Measurements from ENCODE around the gene CISTR. TPM values are rescaled to one million over a fixed set of nuclear protein-coding genes. Genes with fewer than 3 reads are reported as not detected.

The CISTR gene
- total and polyA plus RNA-seq, 4 donors = not detected

DNA sequence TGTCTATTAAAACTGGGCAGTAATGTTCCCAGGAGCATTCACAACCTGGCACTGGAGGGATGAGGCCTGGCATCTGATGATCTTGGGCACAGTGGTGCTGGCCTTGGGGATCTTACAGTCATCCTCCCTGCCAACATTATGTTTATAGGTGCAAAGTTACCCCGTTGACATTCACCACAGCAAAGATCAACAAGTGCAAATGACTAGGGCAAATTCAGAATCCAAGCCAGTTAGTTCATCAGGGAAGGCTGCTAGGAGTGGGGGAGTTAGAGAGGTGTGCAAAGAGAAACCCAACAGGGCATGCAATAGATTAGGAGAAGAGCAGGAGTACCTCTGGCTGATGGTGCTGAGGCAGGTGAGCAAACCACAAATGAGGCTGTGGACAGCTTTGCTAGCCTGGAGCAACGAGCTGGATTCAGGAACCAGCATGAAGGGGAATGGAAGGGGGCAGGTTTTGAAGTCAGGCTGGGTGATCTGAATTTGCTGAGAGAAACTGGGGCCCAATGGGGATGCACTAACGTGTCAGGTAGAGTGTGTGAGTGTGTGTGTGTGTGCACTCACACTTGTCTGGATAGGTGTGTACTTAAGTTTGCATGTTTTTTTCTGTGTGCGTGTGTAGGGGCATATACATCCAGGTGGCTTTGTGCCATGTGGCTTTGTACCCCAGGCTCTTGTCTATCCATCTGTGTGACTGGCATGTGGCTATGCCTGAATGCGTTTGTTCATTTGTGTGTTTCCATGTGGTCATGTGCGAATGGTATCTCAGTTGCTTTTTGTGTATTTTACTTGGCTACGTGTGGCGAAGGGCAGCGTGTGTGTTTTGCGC lies 1.6 kb downstream of the CISTR start:
- Histone ChIP-seq H3K36me3 (ENCODE audit: control insufficient read depth in 4 of 4, insufficient read depth in 4 of 4, low read length in 4 of 4) (no peaks in the 10 kb centered on the region), H3K9ac (ENCODE audit: insufficient read depth in 1 of 2, low read length in 2 of 2) (no peak overlapping the region), H3K9me3 (ENCODE audit: control insufficient read depth in 4 of 4, insufficient read depth in 3 of 4, low read length in 3 of 4) (no peaks in the 10 kb centered on the region), H3K4me3 (no peak overlapping the region), H3K27me3 (ENCODE audit: control insufficient read depth in 3 of 3, insufficient read depth in 3 of 3, low read length in 2 of 3) (peaks cover 0 to 86% (median 71%) of the 10 kb centered on the region in 3 donors), H3K4me1 (ENCODE audit: control insufficient read depth in 5 of 5, insufficient read depth in 5 of 5, low read length in 5 of 5) (peaks cover 0 to 14% (median 5%) of the 10 kb centered on the region in 5 donors), H3K27ac (ENCODE audit: low read depth in 1 of 2, low read length in 1 of 2) (no peak overlapping the region)
- ATAC-seq (ENCODE audit: insufficient read depth, low FRiP score) (no peak), DNase-seq (no peak)
- 53 to 58% methylated on average over 10 of the region's 10 CpGs for WGBS, 2 donors
- no peak for TF ChIP-seq CTCF (IDR thresholded peaks at IDR 0.05; ENCODE audit: control extremely low read depth, extremely low read depth)

GRCh38 chr12:53748072-53748840 lies 3.5 kb downstream of the CISTR start:
- ATAC-seq (ENCODE audit: insufficient read depth, low FRiP score) (no peak), DNase-seq (no peak)
- WGBS, 2 donors = 35 to 43% methylated on average over 20 to 22 of the region's 22 CpGs
- Histone ChIP-seq H3K9ac (ENCODE audit: insufficient read depth in 1 of 2, low read length in 2 of 2) (no peak overlapping the region), H3K27ac (ENCODE audit: low read depth in 1 of 2, low read length in 1 of 2) (no peak overlapping the region), H3K9me3 (ENCODE audit: control insufficient read depth in 4 of 4, insufficient read depth in 3 of 4, low read length in 3 of 4) (no peaks in the 10 kb centered on the region), H3K36me3 (ENCODE audit: control insufficient read depth in 4 of 4, insufficient read depth in 4 of 4, low read length in 4 of 4) (no peaks in the 10 kb centered on the region), H3K4me3 (no peak overlapping the region), H3K4me1 (ENCODE audit: control insufficient read depth in 5 of 5, insufficient read depth in 5 of 5, low read length in 5 of 5) (peaks cover 0 to 8% (median 5%) of the 10 kb centered on the region in 5 donors), H3K27me3 (ENCODE audit: control insufficient read depth in 3 of 3, insufficient read depth in 3 of 3, low read length in 2 of 3) (peaks cover 0 to 70% (median 62%) of the 10 kb centered on the region in 3 donors)
- no peak for TF ChIP-seq CTCF (IDR thresholded peaks at IDR 0.05; ENCODE audit: control extremely low read depth, extremely low read depth)

GRCh38 chr12:53747095-53747494 lies 4.7 kb downstream of the CISTR start:
- H3K27me3 ChIP-seq (ENCODE audit: control insufficient read depth in 3 of 3, insufficient read depth in 3 of 3, low read length in 2 of 3) = peaks cover 0 to 64% (median 55%) of the 10 kb centered on the region in 3 donors
- TF ChIP-seq CTCF (IDR thresholded peaks at IDR 0.05; ENCODE audit: control extremely low read depth, extremely low read depth) = no peak
- WGBS, 2 donors = 21 to 30% methylated on average over 5 of the region's 5 CpGs
- no peak overlapping the region for H3K9ac ChIP-seq (ENCODE audit: insufficient read depth in 1 of 2, low read length in 2 of 2)
- DNase-seq (no peak), ATAC-seq (ENCODE audit: insufficient read depth, low FRiP score) (no peak)
- H3K36me3 ChIP-seq (ENCODE audit: control insufficient read depth in 4 of 4, insufficient read depth in 4 of 4, low read length in 4 of 4) = no peaks in the 10 kb centered on the region
- H3K4me1 ChIP-seq (ENCODE audit: control insufficient read depth in 5 of 5, insufficient read depth in 5 of 5, low read length in 5 of 5) = peaks cover 0 to 8% (median 5%) of the 10 kb centered on the region in 5 donors
- no peak overlapping the region for H3K27ac ChIP-seq (ENCODE audit: low read depth in 1 of 2, low read length in 1 of 2)
- no peaks in the 10 kb centered on the region for H3K9me3 ChIP-seq (ENCODE audit: control insufficient read depth in 4 of 4, insufficient read depth in 3 of 4, low read length in 3 of 4)
- H3K4me3 ChIP-seq = no peak overlapping the region
